Stimulated activated naive CD8-positive, alpha-beta T cell treated with anti-CD3 and anti-CD28 coated beads, Interleukin-15, amount 100 ng/mL, for 72 hours (primary cell): ENCODE results near the gene PLA2G3.
"Not testable (repeated sequence)": the region's sequence is repeated elsewhere in the genome, so short reads cannot be mapped to it uniquely, and the experiment has no call there.

Source experiments
- ATAC-seq: fragments of 150-1000 bp; cut with Tn5 transposase; 2 replicates; pipeline ENCODE4 v1.10.0; 2021; ENCODE audit warnings: mild to moderate bottlenecking, moderate library complexity
- DNase-seq, 2 donors: peaks; one replicate each; pipeline ENCODE4 v3.0.0; 2021 to 2022
- H3K27ac Mint-ChIP-seq, 2 donors: one replicate each; pipeline ENCODE4 v1.8.0; 2022; ENCODE audit warnings: mild to moderate bottlenecking in 2 of 2, mixed read lengths in 2 of 2, moderate library complexity in 2 of 2
- H3K27me3 Mint-ChIP-seq: one replicate; pipeline ENCODE4 v1.8.0; 2022; ENCODE audit warnings: mixed read lengths
- H3K4me1 Mint-ChIP-seq: one replicate; pipeline ENCODE4 v1.8.0; 2022; ENCODE audit warnings: mild to moderate bottlenecking, mixed read lengths
- H3K4me3 Mint-ChIP-seq, 2 donors: one replicate each; pipeline ENCODE4 v1.8.0; 2022; ENCODE audit warnings: mild to moderate bottlenecking in 2 of 2, mixed read lengths in 2 of 2, moderate library complexity in 1 of 2
- H3K9me3 Mint-ChIP-seq, 2 donors: one replicate each; pipeline ENCODE4 v1.8.0; 2022; ENCODE audit warnings: mixed read lengths in 2 of 2

PLA2G3 gene

GRCh38 chr22:31122196-31122531, 18.1 kb downstream of the PLA2G3 start:
- no peak overlapping the region for H3K4me3 Mint-ChIP-seq
- ATAC-seq: no peak
- H3K27ac Mint-ChIP-seq: peak overlapping the region; percentile 14 to 42
- no peaks in the 10 kb centered on the region for H3K9me3 Mint-ChIP-seq
- DNase-seq: no peak
- no peaks in the 10 kb centered on the region for H3K27me3 Mint-ChIP-seq
- peaks cover 2% of the 10 kb centered on the region for H3K4me1 Mint-ChIP-seq

GRCh38 chr22:31121403-31121802, 18.9 kb downstream of the PLA2G3 start:
- no peak for DNase-seq
- no peaks in the 10 kb centered on the region for H3K9me3 Mint-ChIP-seq
- no peak overlapping the region for H3K4me3 Mint-ChIP-seq
- H3K27me3 Mint-ChIP-seq: no peaks in the 10 kb centered on the region
- H3K4me1 Mint-ChIP-seq: no peaks in the 10 kb centered on the region
- no peak overlapping the region for H3K27ac Mint-ChIP-seq
- ATAC-seq: no peak

GRCh38 chr22:31120642-31121041, 19.7 kb downstream of the PLA2G3 start:
- no peak for ATAC-seq
- Mint-ChIP-seq H3K27ac (no peak overlapping the region), H3K4me3 (no peak overlapping the region), H3K9me3 (no peaks in the 10 kb centered on the region), H3K27me3 (no peaks in the 10 kb centered on the region), H3K4me1 (no peaks in the 10 kb centered on the region)
- no peak for DNase-seq

GRCh38 chr22:31120230-31120629, 20.1 kb downstream of the PLA2G3 start:
- ATAC-seq: no peak
- H3K4me3 Mint-ChIP-seq: no peak overlapping the region
- DNase-seq: no peak
- H3K27ac Mint-ChIP-seq: no peak overlapping the region
- no peaks in the 10 kb centered on the region for H3K27me3 Mint-ChIP-seq
- H3K4me1 Mint-ChIP-seq: no peaks in the 10 kb centered on the region
- no peaks in the 10 kb centered on the region for H3K9me3 Mint-ChIP-seq

- Mint-ChIP-seq H3K27ac (no peak overlapping the region), H3K4me3 (no peak overlapping the region), H3K4me1 (no peaks in the 10 kb centered on the region), H3K27me3 (no peaks in the 10 kb centered on the region), H3K9me3 (no peaks in the 10 kb centered on the region)
- ATAC-seq: no peak
- no peak for DNase-seq
Measured at GRCh38 chr22:31119026-31119717, 21.1 kb downstream of the PLA2G3 start.

GRCh38 chr22:31118046-31118820, 22.1 kb downstream of the PLA2G3 start:
- Mint-ChIP-seq H3K9me3 (no peaks in the 10 kb centered on the region), H3K27me3 (no peaks in the 10 kb centered on the region), H3K27ac (peak overlapping the region in 1 of 2 donors; percentile 30), H3K4me1 (no peaks in the 10 kb centered on the region), H3K4me3 (no peak overlapping the region)
- ATAC-seq (no peak), DNase-seq (no peak)

- not testable (repeated sequence) for H3K27me3 Mint-ChIP-seq, DNase-seq, H3K27ac Mint-ChIP-seq, ATAC-seq, H3K9me3 Mint-ChIP-seq, H3K4me1 Mint-ChIP-seq, H3K4me3 Mint-ChIP-seq
Measured at GRCh38 chr22:31112547-31113091, 27.7 kb downstream of the PLA2G3 start.

GRCh38 chr22:31107894-31108218, 32.5 kb downstream of the PLA2G3 start:
- Mint-ChIP-seq H3K4me3 (peak overlapping the region; percentile 84 to 94), H3K27me3 (no peaks in the 10 kb centered on the region), H3K4me1 (peaks cover 24% of the 10 kb centered on the region), H3K9me3 (no peaks in the 10 kb centered on the region), H3K27ac (peak overlapping the region; percentile 8 to 86)
- ATAC-seq (peak; percentile 47), DNase-seq (no peak)

- ATAC-seq (peak; percentile 95), DNase-seq (peak; percentile 84 to 92)
- Mint-ChIP-seq H3K9me3 (no peaks in the 10 kb centered on the region), H3K4me1 (peaks cover 24% of the 10 kb centered on the region), H3K4me3 (peak within 1 kb of the TSS; percentile 84 to 94), H3K27ac (peak within 1 kb of the TSS; percentile 76 to 94), H3K27me3 (no peaks in the 10 kb centered on the region)
Measured at GRCh38 chr22:31107178-31107893, 33.0 kb downstream of the PLA2G3 start, which contains the start of gene SELENOM. Gene SELENOM (minus strand): TSS chr22:31107568. CDS start chr22:31107505, 63 bp downstream.

GRCh38 chr22:31106731-31107177, 33.6 kb downstream of the PLA2G3 start:
- peak overlapping the region; percentile 76 to 94 for H3K27ac Mint-ChIP-seq
- H3K9me3 Mint-ChIP-seq: no peaks in the 10 kb centered on the region
- ATAC-seq (no peak), DNase-seq (no peak)
- peak overlapping the region; percentile 84 to 94 for H3K4me3 Mint-ChIP-seq
- no peaks in the 10 kb centered on the region for H3K27me3 Mint-ChIP-seq
- peaks cover 24% of the 10 kb centered on the region for H3K4me1 Mint-ChIP-seq

- Mint-ChIP-seq H3K27me3 (no peaks in the 10 kb centered on the region), H3K9me3 (no peaks in the 10 kb centered on the region), H3K4me1 (peaks cover 24% of the 10 kb centered on the region), H3K27ac (peak overlapping the region in 1 of 2 donors; percentile 59), H3K4me3 (peak overlapping the region; percentile 84 to 94)
- DNase-seq (no peak), ATAC-seq (no peak)
Measured at GRCh38 chr22:31106001-31106571, 34.2 kb downstream of the PLA2G3 start.

- DNase-seq (no peak), ATAC-seq (no peak)
- no peaks in the 10 kb centered on the region for H3K27me3 Mint-ChIP-seq
- no peak overlapping the region for H3K27ac Mint-ChIP-seq
- no peak overlapping the region for H3K4me3 Mint-ChIP-seq
- no peaks in the 10 kb centered on the region for H3K9me3 Mint-ChIP-seq
- H3K4me1 Mint-ChIP-seq: peaks cover 24% of the 10 kb centered on the region
Measured at GRCh38 chr22:31105282-31105929, 34.9 kb downstream of the PLA2G3 start.

GRCh38 chr22:31104869-31105268, 35.4 kb downstream of the PLA2G3 start:
- ATAC-seq (no peak), DNase-seq (no peak)
- Mint-ChIP-seq H3K27ac (no peak overlapping the region), H3K4me3 (no peak overlapping the region), H3K4me1 (peaks cover 24% of the 10 kb centered on the region), H3K9me3 (no peaks in the 10 kb centered on the region), H3K27me3 (no peaks in the 10 kb centered on the region)

- Mint-ChIP-seq H3K9me3 (no peaks in the 10 kb centered on the region), H3K4me1 (peaks cover 24% of the 10 kb centered on the region), H3K4me3 (no peak overlapping the region), H3K27me3 (no peaks in the 10 kb centered on the region), H3K27ac (peak overlapping the region in 1 of 2 donors; percentile 42)
- no peak for ATAC-seq
- DNase-seq: no peak
Measured at GRCh38 chr22:31103899-31104694, 36.2 kb downstream of the PLA2G3 start.
